HepG2 (cell line): ENCODE measurements around the gene CNN3. TPM values are rescaled to one million over a fixed set of nuclear protein-coding genes. Genes with fewer than 3 reads are reported as not detected.
A peak's percentile ranks its signal among the peaks of the same experiment; 100 is the strongest.

Experiments
- BCL6 ChIP-seq: IDR thresholded peaks from 2 replicates; pipeline ENCODE4 v1.6.1; 2016; ENCODE audit warnings: missing genetic modification reagents, missing compliant biosample characterization
- FOXJ3 ChIP-seq: sonication (generic); formaldehyde crosslinking; IDR thresholded peaks from 2 replicates; pipeline ENCODE4 v1.4.0; 2020; ENCODE audit warnings: missing genetic modification reagents, mild to moderate bottlenecking, borderline replicate concordance
- JDP2 ChIP-seq: sonication (generic); formaldehyde crosslinking; IDR thresholded peaks from 2 replicates; pipeline ENCODE4 v1.8.1; 2022; ENCODE audit warnings: missing genetic modification reagents, borderline replicate concordance
- KDM4B ChIP-seq: sonication (generic); formaldehyde crosslinking; IDR thresholded peaks from 2 replicates; pipeline ENCODE4 v1.4.0; 2020; ENCODE audit warnings: missing genetic modification reagents
- TRIM24 ChIP-seq: sonication (generic); formaldehyde crosslinking; IDR thresholded peaks from 2 replicates; pipeline ENCODE4 v1.8.0; 2022; ENCODE audit warnings: mild to moderate bottlenecking, missing genetic modification reagents
- YEATS2 ChIP-seq: sonication (generic); formaldehyde crosslinking; IDR thresholded peaks from 2 replicates; pipeline ENCODE4 v1.4.0; 2020; ENCODE audit warnings: missing genetic modification reagents, borderline replicate concordance
- ZNF253 ChIP-seq: sonication (generic); formaldehyde crosslinking; IDR thresholded peaks from 2 replicates; pipeline ENCODE4 v1.8.0; 2022; ENCODE audit warnings: mild to moderate bottlenecking, missing genetic modification reagents, borderline replicate concordance
- ZNF615 ChIP-seq: sonication (generic); formaldehyde crosslinking; IDR thresholded peaks from 2 replicates; pipeline ENCODE4 v1.5.0; 2020; ENCODE audit warnings: mild to moderate bottlenecking, missing genetic modification reagents, borderline replicate concordance
- polyA plus RNA-seq, 8 experiments: library from polyadenylated mRNA; depleted of rRNA in 3 of 8; stranded (reverse) in 7 of 8; unstranded in 1 of 8; fragments of >200 nt; fragmentation: Illumina TruSeq in 4 of 8; extraction: Trizol in 4 of 8; gene quantifications; 2 replicates each; pipeline versions ENCODE4 v1.2.1 to v1.2.3, GENCODE V29; 2011 to 2016; ENCODE audit warnings: low read depth in 4 of 8, missing spikeins in 1 of 8, mixed read lengths in 1 of 8; ENCODE audit not compliant: insufficient read depth in 1 of 8
- total RNA-seq, 5 experiments: library from RNA; depleted of rRNA; stranded (reverse); fragments of >200 nt; fragmentation: Illumina TruSeq; extraction: Trizol; gene quantifications; 2 replicates each; pipeline ENCODE4 v1.2.3, GENCODE V29; 2016; ENCODE audit warnings: low read depth in 1 of 5
- TF ChIP-seq, protein P1 (sequence below): IDR thresholded peaks from 2 replicates; pipeline ENCODE4 v1.6.1; 2016
- TF ChIP-seq, protein P2 (sequence below): sonication (generic); formaldehyde crosslinking; IDR thresholded peaks from 2 replicates; pipeline ENCODE4 v1.5.0; 2020; ENCODE audit warnings: missing genetic modification reagents
- TF ChIP-seq, protein P3 (sequence below): sonication (generic); formaldehyde crosslinking; IDR thresholded peaks from 2 replicates; pipeline ENCODE4 v1.4.0; 2020; ENCODE audit warnings: missing genetic modification reagents
- TF ChIP-seq, protein P4 (sequence below): sonication (generic); formaldehyde crosslinking; IDR thresholded peaks from 2 replicates; pipeline ENCODE4 v1.8.0; 2023; ENCODE audit warnings: mild to moderate bottlenecking, missing genetic modification reagents
- TF ChIP-seq, protein P5 (sequence below): sonication (generic); formaldehyde crosslinking; IDR thresholded peaks from 2 replicates; pipeline ENCODE4 v1.5.0; 2020; ENCODE audit warnings: missing genetic modification reagents, mild to moderate bottlenecking, borderline replicate concordance
- TF ChIP-seq, protein P6 (sequence below): sonication (generic); formaldehyde crosslinking; IDR thresholded peaks from 2 replicates; pipeline ENCODE4 v1.5.0; 2020; ENCODE audit warnings: mild to moderate bottlenecking, missing genetic modification reagents, moderate library complexity
- TF ChIP-seq, protein P7 (sequence below): sonication (generic); formaldehyde crosslinking; IDR thresholded peaks from 2 replicates; pipeline ENCODE4 v1.5.1; 2020; ENCODE audit warnings: mild to moderate bottlenecking, missing genetic modification reagents, moderate library complexity
- TF ChIP-seq, protein P8 (sequence below): sonication (generic); formaldehyde crosslinking; conservative IDR thresholded peaks from 2 replicates; pipeline ENCODE4 v1.8.0; 2022; ENCODE audit warnings: low read depth, missing genetic modification reagents

CNN3 gene
- total and polyA plus RNA-seq, 2 of the 13 experiments (the other 11 are each of a cell fraction or from before 2014, with no cell fraction given): 113 to 223 TPM

DNA sequence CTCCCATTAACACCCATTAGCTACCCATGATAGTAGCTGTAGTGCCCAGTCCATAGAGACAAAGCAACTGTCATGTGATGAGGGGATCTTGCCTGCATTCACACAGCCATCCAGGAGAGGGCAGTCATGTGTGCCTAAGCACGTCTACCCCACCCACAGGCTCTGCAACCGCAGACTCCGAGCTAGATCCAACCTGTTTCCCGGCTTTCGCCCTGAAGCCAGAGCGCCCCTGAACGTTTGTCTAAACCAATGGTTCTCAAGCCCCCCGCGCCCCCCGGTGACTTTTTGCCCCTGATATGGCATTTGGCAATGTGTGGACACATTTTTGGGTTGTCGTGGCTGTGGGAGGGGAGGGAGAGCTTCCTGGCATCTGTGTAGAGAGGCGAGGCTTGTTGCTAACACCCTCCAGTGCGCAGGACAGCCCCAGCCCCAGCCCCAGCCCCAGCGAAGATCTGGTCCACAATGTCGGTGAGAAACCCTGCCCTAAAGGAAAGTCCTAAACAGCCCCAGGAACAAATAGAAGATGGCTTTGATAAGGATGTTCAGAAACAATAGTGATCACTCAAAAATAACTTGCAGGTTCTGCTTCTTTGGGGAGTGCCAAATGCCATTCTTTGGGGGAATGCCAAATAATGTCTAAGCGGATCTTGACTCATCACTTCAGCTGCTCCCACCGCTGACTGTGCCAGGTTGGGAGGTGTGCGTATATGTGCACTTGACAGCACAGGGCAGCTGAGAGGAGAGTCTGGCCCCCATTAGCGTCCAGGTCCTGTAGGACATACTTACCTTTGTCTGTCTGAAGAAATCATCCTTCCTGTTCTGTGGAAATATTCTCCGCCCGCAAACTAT, 72.2 kb downstream of the CNN3 start (continued):
- TF ChIP-seq YEATS2 (CRISPR knock-in tag) (peak; percentile 29; the same call in 1 of the 2 replicates), FOXJ3 (CRISPR knock-in tag) (no peak), ZNF615 (no peak), BCL6 (no peak), JDP2 (no peak), TRIM24 (CRISPR knock-in tag) (no peak), ZNF253 (CRISPR knock-in tag) (no peak), KDM4B (CRISPR knock-in tag) (peak; percentile 51; the same call in 1 of the 2 replicates)
- TF ChIP-seq, protein P1, sequence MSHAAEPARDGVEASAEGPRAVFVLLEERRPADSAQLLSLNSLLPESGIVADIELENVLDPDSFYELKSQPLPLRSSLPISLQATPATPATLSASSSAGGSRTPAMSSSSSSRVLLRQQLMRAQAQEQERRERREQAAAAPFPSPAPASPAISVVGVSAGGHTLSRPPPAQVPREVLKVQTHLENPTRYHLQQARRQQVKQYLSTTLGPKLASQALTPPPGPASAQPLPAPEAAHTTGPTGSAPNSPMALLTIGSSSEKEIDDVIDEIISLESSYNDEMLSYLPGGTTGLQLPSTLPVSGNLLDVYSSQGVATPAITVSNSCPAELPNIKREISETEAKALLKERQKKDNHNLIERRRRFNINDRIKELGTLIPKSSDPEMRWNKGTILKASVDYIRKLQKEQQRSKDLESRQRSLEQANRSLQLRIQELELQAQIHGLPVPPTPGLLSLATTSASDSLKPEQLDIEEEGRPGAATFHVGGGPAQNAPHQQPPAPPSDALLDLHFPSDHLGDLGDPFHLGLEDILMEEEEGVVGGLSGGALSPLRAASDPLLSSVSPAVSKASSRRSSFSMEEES (CRISPR knock-in tag): peak; percentile 96
- TF ChIP-seq, protein P2, sequence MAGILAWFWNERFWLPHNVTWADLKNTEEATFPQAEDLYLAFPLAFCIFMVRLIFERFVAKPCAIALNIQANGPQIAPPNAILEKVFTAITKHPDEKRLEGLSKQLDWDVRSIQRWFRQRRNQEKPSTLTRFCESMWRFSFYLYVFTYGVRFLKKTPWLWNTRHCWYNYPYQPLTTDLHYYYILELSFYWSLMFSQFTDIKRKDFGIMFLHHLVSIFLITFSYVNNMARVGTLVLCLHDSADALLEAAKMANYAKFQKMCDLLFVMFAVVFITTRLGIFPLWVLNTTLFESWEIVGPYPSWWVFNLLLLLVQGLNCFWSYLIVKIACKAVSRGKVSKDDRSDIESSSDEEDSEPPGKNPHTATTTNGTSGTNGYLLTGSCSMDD (CRISPR knock-in tag): no peak
- TF ChIP-seq, protein P3, sequence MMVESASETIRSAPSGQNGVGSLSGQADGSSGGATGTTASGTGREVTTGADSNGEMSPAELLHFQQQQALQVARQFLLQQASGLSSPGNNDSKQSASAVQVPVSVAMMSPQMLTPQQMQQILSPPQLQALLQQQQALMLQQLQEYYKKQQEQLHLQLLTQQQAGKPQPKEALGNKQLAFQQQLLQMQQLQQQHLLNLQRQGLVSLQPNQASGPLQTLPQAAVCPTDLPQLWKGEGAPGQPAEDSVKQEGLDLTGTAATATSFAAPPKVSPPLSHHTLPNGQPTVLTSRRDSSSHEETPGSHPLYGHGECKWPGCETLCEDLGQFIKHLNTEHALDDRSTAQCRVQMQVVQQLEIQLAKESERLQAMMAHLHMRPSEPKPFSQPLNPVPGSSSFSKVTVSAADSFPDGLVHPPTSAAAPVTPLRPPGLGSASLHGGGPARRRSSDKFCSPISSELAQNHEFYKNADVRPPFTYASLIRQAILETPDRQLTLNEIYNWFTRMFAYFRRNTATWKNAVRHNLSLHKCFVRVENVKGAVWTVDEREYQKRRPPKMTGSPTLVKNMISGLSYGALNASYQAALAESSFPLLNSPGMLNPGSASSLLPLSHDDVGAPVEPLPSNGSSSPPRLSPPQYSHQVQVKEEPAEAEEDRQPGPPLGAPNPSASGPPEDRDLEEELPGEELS (CRISPR knock-in tag): no peak
- TF ChIP-seq, protein P4, sequence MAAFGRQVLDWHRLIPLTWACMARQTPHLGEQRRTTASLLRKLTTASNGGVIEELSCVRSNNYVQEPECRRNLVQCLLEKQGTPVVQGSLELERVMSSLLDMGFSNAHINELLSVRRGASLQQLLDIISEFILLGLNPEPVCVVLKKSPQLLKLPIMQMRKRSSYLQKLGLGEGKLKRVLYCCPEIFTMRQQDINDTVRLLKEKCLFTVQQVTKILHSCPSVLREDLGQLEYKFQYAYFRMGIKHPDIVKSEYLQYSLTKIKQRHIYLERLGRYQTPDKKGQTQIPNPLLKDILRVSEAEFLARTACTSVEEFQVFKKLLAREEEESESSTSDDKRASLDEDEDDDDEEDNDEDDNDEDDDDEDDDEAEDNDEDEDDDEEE: no peak
- TF ChIP-seq, protein P5, sequence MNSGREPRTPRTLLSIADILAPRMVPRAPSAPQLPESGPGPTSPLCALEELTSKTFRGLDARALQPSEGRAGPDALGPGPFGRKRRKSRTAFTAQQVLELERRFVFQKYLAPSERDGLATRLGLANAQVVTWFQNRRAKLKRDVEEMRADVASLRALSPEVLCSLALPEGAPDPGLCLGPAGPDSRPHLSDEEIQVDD: no peak
- TF ChIP-seq, protein P6, sequence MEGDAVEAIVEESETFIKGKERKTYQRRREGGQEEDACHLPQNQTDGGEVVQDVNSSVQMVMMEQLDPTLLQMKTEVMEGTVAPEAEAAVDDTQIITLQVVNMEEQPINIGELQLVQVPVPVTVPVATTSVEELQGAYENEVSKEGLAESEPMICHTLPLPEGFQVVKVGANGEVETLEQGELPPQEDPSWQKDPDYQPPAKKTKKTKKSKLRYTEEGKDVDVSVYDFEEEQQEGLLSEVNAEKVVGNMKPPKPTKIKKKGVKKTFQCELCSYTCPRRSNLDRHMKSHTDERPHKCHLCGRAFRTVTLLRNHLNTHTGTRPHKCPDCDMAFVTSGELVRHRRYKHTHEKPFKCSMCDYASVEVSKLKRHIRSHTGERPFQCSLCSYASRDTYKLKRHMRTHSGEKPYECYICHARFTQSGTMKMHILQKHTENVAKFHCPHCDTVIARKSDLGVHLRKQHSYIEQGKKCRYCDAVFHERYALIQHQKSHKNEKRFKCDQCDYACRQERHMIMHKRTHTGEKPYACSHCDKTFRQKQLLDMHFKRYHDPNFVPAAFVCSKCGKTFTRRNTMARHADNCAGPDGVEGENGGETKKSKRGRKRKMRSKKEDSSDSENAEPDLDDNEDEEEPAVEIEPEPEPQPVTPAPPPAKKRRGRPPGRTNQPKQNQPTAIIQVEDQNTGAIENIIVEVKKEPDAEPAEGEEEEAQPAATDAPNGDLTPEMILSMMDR (CRISPR knock-in tag): peak; percentile 98
- TF ChIP-seq, protein P7, sequence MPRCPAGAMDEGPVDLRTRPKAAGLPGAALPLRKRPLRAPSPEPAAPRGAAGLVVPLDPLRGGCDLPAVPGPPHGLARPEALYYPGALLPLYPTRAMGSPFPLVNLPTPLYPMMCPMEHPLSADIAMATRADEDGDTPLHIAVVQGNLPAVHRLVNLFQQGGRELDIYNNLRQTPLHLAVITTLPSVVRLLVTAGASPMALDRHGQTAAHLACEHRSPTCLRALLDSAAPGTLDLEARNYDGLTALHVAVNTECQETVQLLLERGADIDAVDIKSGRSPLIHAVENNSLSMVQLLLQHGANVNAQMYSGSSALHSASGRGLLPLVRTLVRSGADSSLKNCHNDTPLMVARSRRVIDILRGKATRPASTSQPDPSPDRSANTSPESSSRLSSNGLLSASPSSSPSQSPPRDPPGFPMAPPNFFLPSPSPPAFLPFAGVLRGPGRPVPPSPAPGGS (CRISPR knock-in tag): no peak
- TF ChIP-seq, protein P8, sequence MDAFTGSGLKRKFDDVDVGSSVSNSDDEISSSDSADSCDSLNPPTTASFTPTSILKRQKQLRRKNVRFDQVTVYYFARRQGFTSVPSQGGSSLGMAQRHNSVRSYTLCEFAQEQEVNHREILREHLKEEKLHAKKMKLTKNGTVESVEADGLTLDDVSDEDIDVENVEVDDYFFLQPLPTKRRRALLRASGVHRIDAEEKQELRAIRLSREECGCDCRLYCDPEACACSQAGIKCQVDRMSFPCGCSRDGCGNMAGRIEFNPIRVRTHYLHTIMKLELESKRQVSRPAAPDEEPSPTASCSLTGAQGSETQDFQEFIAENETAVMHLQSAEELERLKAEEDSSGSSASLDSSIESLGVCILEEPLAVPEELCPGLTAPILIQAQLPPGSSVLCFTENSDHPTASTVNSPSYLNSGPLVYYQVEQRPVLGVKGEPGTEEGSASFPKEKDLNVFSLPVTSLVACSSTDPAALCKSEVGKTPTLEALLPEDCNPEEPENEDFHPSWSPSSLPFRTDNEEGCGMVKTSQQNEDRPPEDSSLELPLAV (CRISPR knock-in tag): no peak
